Activated T-helper 2 cell treated with anti-CD3 and anti-CD28 coated beads, Interferon-gamma antibody, Interleukin-2, Interleukin-4, amounts not matched to agents 10 μg/mL and 5 μg/mL and 100 μg/mL, durations not matched to agents 14 hours and 24 hours and 36 hours (primary cell): Measurements from ENCODE around the gene CDH13. TPM values are rescaled to one million over a fixed set of nuclear protein-coding genes. Genes with fewer than 3 reads are reported as not detected.
A peak's percentile ranks its signal among the peaks of the same experiment; 100 is the strongest.

Experiments
- DNase-seq: peaks from one replicate; pipeline ENCODE4 v3.0.0; 2021; ENCODE audit warnings: low spot score
- H3K27ac Mint-ChIP-seq: one replicate; pipeline ENCODE4 v1.8.0; 2021; ENCODE audit warnings: mixed read lengths
- H3K27me3 Mint-ChIP-seq: one replicate; pipeline ENCODE4 v1.8.0; 2021; ENCODE audit warnings: low read depth, mixed read lengths
- H3K36me3 Mint-ChIP-seq: one replicate; pipeline ENCODE4 v1.8.0; 2021; ENCODE audit warnings: low read depth, mixed read lengths
- H3K4me1 Mint-ChIP-seq: one replicate; pipeline ENCODE4 v1.8.0; 2021; ENCODE audit warnings: low read depth, mixed read lengths
- H3K4me3 Mint-ChIP-seq: one replicate; pipeline ENCODE4 v1.8.0; 2021; ENCODE audit warnings: low read depth, mild to moderate bottlenecking, moderate library complexity, mixed read lengths
- H3K9me3 Mint-ChIP-seq: one replicate; pipeline ENCODE4 v1.8.0; 2021; ENCODE audit warnings: mixed read lengths
- intact Hi-C: fragments of 100-400 bp; cut with micrococcal nuclease; formaldehyde crosslinking; loops from one replicate; pipeline ENCODE4 v1.15.1; 2023
- total RNA-seq: library from RNA; stranded (reverse); gene quantifications from 2 replicates; pipeline ENCODE4 v1.2.3, GENCODE V29; 2022

The CDH13 gene
- total RNA-seq, 1 donor from 2014 or later: not detected

- Mint-ChIP-seq H3K27ac (no peak overlapping the region), H3K27me3 (no peaks in the 10 kb centered on the region), H3K36me3 (no peaks in the 10 kb centered on the region), H3K4me1 (peaks cover 4% of the 10 kb centered on the region), H3K9me3 (peaks cover 13% of the 10 kb centered on the region), H3K4me3 (no peak overlapping the region)
- DNase-seq: no peak
- intact Hi-C loops: no loop called here
These were observed 1094.9 kb downstream of the CDH13 start for GRCh38 chr16:83721676-83722075.

DNA sequence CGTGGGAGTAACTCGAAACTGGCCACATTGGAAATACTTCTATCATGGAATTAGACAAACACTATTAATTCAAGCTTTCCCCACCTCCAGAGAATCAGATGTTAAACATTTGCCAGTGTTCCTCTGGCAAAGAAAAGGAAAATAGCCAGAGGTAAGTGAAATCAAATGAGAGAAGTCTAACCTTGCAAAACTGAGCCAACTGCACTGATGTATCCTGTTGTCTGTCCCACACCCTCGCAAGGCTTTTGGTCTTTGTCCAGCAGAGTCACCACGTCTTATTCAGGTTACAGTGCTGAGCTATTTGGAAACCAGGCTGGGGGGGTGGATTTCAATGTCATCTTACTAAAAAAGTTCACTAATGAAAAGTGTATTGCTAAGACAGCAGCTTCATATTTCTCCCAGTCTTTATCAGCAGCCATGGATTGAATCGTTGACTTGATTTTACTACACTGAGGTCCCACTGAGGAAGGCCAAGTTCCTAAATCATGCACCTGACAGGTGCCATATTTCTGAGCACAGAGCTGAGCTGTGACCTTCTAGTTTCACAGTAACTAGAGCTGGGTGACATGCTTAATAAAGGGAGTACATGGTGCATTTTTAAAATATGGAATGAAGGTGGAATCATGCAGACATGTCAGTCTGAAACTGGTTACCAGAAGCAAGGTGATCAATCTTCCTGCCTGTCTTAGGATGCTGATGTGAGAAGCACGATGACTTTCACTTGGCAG, 1095.9 kb downstream of the CDH13 start:
- DNase-seq: no peak
- Mint-ChIP-seq H3K27ac (no peak overlapping the region), H3K27me3 (no peaks in the 10 kb centered on the region), H3K4me3 (no peak overlapping the region), H3K9me3 (peaks cover 13% of the 10 kb centered on the region), H3K4me1 (peaks cover 14% of the 10 kb centered on the region), H3K36me3 (no peaks in the 10 kb centered on the region)
- intact Hi-C loops: no loop called here

DNA sequence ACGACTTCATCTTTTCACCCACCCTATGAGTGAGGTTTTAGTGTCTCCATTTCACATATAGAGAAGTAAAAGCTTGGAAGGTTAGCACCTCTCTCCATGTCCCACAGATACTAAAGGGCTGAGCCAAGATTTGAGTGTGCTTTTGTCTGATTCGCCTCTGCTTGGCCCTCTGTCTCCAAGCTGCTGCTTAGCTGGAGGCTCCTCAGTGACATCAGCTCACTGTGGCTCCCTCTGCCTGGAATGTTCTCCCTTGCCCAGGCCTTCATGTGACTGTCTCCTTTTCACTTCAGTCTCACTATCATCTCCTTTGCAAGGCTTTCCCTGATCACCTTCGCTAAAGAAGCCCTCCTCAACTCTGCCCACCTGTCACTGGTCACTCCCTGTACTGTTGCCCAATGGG, 1096.5 kb downstream of the CDH13 start:
- intact Hi-C loops: no loop called here
- no peaks in the 10 kb centered on the region for H3K36me3 Mint-ChIP-seq
- H3K27ac Mint-ChIP-seq: no peak overlapping the region

GRCh38 chr16:83723901-83724300, 1097.1 kb downstream of the CDH13 start:
- no peak overlapping the region for H3K4me3 Mint-ChIP-seq
- no peak overlapping the region for H3K27ac Mint-ChIP-seq
- no peaks in the 10 kb centered on the region for H3K36me3 Mint-ChIP-seq
- no peak for DNase-seq
- peaks cover 13% of the 10 kb centered on the region for H3K9me3 Mint-ChIP-seq
- H3K27me3 Mint-ChIP-seq: no peaks in the 10 kb centered on the region
- peaks cover 16% of the 10 kb centered on the region for H3K4me1 Mint-ChIP-seq
- intact Hi-C loops: no loop called here

More for the DNA sequence above, 1096.5 kb downstream of the CDH13 start:
- DNase-seq: no peak
- H3K4me1 Mint-ChIP-seq: peaks cover 16% of the 10 kb centered on the region
- H3K9me3 Mint-ChIP-seq: peaks cover 13% of the 10 kb centered on the region
- H3K4me3 Mint-ChIP-seq: no peak overlapping the region
- no peaks in the 10 kb centered on the region for H3K27me3 Mint-ChIP-seq

DNA sequence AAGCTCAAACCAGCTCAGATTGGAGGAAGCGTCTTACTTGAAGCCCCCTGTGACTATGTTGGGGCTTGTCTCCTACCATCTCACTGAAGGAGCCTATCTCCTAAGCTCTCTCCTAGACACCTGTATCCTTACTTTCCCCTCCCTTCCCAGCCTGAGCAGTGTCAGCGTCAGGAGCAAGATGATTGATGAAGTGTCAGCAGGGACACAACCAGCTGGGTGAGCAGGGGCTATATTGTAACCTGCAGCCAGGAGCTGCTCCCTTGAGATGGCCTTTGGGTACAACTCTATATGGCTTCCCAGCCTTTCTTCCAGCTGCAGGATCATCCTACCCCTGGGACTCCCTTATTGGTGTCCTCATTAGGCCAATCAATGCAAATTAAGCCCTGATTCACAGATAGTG, 1097.8 kb downstream of the CDH13 start:
- Mint-ChIP-seq H3K27ac (no peak overlapping the region), H3K4me1 (peaks cover 16% of the 10 kb centered on the region), H3K27me3 (no peaks in the 10 kb centered on the region), H3K4me3 (no peak overlapping the region), H3K9me3 (peaks cover 13% of the 10 kb centered on the region), H3K36me3 (no peaks in the 10 kb centered on the region)
- no peak for DNase-seq
- intact Hi-C loops: no loop called here

GRCh38 chr16:83725313-83725712, 1098.5 kb downstream of the CDH13 start:
- Mint-ChIP-seq H3K9me3 (peaks cover 13% of the 10 kb centered on the region), H3K36me3 (no peaks in the 10 kb centered on the region), H3K27me3 (no peaks in the 10 kb centered on the region), H3K4me3 (no peak overlapping the region), H3K27ac (no peak overlapping the region), H3K4me1 (peaks cover 16% of the 10 kb centered on the region)
- intact Hi-C loops: no loop called here
- DNase-seq: no peak

DNA sequence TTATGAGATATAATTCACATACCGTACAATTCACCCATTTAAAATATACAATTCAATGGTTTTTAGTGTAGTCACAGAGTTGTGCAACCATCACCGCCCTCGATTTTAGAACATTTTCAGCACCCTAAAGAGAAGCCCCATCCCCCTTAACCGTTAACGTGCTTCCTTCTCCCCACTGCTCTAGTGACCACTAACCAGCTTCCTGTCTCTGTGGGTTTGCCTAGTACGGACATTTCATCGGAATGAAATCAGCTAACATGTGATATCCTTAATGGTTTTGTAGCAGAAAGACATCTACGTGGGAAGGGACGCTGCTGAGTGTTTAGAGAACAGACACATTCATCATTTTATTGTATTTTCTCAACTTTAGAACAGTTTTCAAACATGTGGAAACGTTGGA, 1100.2 kb downstream of the CDH13 start:
- intact Hi-C loops: no loop called here
- Mint-ChIP-seq H3K4me1 (peaks cover 16% of the 10 kb centered on the region), H3K27ac (peak overlapping the region; percentile 39), H3K4me3 (peak overlapping the region; percentile 10), H3K9me3 (peaks cover 20% of the 10 kb centered on the region), H3K36me3 (no peaks in the 10 kb centered on the region), H3K27me3 (no peaks in the 10 kb centered on the region)
- no peak for DNase-seq

DNA sequence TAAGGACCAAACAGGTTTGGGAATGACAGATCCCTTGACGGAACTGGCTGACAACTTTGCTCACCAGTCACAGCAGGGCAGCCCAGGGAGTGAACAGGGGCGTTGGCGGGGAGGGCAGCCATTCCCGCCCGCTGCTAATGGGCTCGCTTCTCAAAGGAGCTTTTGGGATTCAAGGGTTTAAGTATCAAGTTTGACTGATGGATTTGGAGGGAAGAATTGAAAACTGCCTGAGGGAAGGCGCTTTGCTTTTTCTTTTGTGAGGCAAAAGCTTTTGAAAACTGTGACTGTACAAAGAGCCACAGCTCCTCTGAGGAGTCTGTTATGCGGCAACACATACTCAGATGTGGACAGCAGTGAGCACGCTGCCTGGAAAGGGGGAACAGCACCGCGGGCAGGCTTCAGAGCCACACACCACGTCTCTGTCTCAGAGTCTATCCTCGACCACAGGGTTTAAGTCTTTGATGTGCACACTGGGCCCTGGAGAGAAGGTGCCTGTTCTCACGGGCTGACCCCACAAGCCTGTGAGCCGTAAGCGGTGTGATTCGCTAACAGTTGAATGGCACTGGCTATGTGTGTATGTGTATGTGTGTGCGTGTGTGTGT, 1101.1 kb downstream of the CDH13 start:
- no peak for DNase-seq
- Mint-ChIP-seq H3K4me3 (no peak overlapping the region), H3K27me3 (no peaks in the 10 kb centered on the region), H3K4me1 (peaks cover 16% of the 10 kb centered on the region), H3K9me3 (peaks cover 20% of the 10 kb centered on the region), H3K36me3 (no peaks in the 10 kb centered on the region), H3K27ac (no peak overlapping the region)
- intact Hi-C loops: no loop called here

GRCh38 chr16:83728492-83728891, 1101.7 kb downstream of the CDH13 start:
- H3K27ac Mint-ChIP-seq: no peak overlapping the region
- H3K36me3 Mint-ChIP-seq: no peaks in the 10 kb centered on the region
- intact Hi-C loops: no loop called here
- no peak overlapping the region for H3K4me3 Mint-ChIP-seq
- no peaks in the 10 kb centered on the region for H3K27me3 Mint-ChIP-seq
- peaks cover 16% of the 10 kb centered on the region for H3K4me1 Mint-ChIP-seq
- H3K9me3 Mint-ChIP-seq: peaks cover 20% of the 10 kb centered on the region
- DNase-seq: no peak

- no peak overlapping the region for H3K4me3 Mint-ChIP-seq
- H3K36me3 Mint-ChIP-seq: no peaks in the 10 kb centered on the region
- no peak overlapping the region for H3K27ac Mint-ChIP-seq
- H3K4me1 Mint-ChIP-seq: peaks cover 14% of the 10 kb centered on the region
- no peak for DNase-seq
- no peaks in the 10 kb centered on the region for H3K27me3 Mint-ChIP-seq
- H3K9me3 Mint-ChIP-seq: peaks cover 21% of the 10 kb centered on the region
- intact Hi-C loops: no loop called here
These were observed 1104.0 kb downstream of the CDH13 start for GRCh38 chr16:83730812-83731211.

DNA sequence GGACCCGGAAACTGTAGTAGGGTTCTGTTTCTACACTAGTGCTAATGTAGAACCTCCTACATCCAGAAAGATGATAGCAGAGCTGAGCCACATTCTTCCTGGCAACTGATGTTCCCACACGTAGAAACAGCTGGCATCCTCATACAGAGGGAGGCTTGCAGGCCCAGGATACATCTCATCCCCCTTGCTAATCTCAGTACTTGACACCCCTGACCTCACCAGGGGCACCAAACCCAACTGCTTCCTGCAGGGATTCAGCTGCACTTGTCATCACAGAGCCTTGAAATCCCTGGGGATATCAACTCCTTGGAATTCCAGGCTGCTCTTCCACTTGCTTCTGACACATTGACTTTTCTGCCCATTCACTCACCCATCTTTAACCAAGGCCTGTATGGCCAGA, 1105.8 kb downstream of the CDH13 start:
- Mint-ChIP-seq H3K27ac (no peak overlapping the region), H3K4me1 (peaks cover 3% of the 10 kb centered on the region), H3K36me3 (no peaks in the 10 kb centered on the region), H3K27me3 (no peaks in the 10 kb centered on the region), H3K4me3 (no peak overlapping the region), H3K9me3 (peaks cover 21% of the 10 kb centered on the region)
- no peak for DNase-seq
- intact Hi-C loops: no loop called here

GRCh38 chr16:83733301-83733700, 1106.5 kb downstream of the CDH13 start:
- Mint-ChIP-seq H3K9me3 (peaks cover 21% of the 10 kb centered on the region), H3K27me3 (no peaks in the 10 kb centered on the region), H3K4me1 (no peaks in the 10 kb centered on the region), H3K36me3 (no peaks in the 10 kb centered on the region), H3K27ac (no peak overlapping the region), H3K4me3 (no peak overlapping the region)
- DNase-seq: no peak
- intact Hi-C loops: no loop called here

DNA sequence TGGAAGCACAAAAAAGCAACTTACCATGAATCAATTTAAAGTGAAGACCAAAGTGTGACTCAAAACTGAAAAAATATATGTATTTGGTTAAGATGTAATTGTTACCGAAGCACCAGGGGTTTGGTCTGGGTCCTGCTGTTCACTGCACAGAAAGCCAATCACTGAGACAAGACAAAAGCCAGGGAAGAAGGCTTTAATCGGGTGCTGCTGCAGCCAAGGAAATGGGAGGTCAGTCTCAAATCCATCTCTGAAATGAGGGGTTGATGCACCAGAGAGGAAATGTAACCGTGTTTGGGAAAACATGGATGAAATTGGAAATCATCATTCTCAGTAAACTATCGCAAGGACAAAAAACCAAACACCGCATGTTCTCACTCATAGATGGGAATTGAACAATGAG, 1107.4 kb downstream of the CDH13 start:
- Mint-ChIP-seq H3K27ac (no peak overlapping the region), H3K36me3 (no peaks in the 10 kb centered on the region), H3K9me3 (peaks cover 21% of the 10 kb centered on the region), H3K27me3 (no peaks in the 10 kb centered on the region), H3K4me3 (no peak overlapping the region), H3K4me1 (no peaks in the 10 kb centered on the region)
- intact Hi-C loops: no loop called here
- no peak for DNase-seq
